OCI-LY3 (cell line): ENCODE results near the gene COX6B2.

Experiments
- EZH2phosphoT487 ChIP-seq: fragments of 200-600 bp; shearing (Covaris generic); IDR thresholded peaks from 2 replicates; pipeline ENCODE4 v1.6.1; 2018; ENCODE audit warnings: antibody characterized with exemption, mixed run types, low read depth
- TF ChIP-seq, protein P1 (sequence below): fragments of 200-600, 300-600 bp; sonication (generic); IDR thresholded peaks from 2 replicates; pipeline ENCODE4 v1.5.1; 2014; ENCODE audit warnings: antibody characterized with exemption, low read length, low read depth

GRCh38 chr19:55347442-55348009, 7.0 kb downstream of the COX6B2 start:
- TF ChIP-seq, protein P1, sequence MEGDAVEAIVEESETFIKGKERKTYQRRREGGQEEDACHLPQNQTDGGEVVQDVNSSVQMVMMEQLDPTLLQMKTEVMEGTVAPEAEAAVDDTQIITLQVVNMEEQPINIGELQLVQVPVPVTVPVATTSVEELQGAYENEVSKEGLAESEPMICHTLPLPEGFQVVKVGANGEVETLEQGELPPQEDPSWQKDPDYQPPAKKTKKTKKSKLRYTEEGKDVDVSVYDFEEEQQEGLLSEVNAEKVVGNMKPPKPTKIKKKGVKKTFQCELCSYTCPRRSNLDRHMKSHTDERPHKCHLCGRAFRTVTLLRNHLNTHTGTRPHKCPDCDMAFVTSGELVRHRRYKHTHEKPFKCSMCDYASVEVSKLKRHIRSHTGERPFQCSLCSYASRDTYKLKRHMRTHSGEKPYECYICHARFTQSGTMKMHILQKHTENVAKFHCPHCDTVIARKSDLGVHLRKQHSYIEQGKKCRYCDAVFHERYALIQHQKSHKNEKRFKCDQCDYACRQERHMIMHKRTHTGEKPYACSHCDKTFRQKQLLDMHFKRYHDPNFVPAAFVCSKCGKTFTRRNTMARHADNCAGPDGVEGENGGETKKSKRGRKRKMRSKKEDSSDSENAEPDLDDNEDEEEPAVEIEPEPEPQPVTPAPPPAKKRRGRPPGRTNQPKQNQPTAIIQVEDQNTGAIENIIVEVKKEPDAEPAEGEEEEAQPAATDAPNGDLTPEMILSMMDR, result no peak
- TF ChIP-seq EZH2phosphoT487, result no peak
